ENCODE data around the gene COP1. TPM values are rescaled to one million over a fixed set of nuclear protein-coding genes. Genes with fewer than 3 reads are reported as not detected.

Gene COP1
- total RNA-seq, 1 experiment from 2014 or later: 35.8 TPM

DNA sequence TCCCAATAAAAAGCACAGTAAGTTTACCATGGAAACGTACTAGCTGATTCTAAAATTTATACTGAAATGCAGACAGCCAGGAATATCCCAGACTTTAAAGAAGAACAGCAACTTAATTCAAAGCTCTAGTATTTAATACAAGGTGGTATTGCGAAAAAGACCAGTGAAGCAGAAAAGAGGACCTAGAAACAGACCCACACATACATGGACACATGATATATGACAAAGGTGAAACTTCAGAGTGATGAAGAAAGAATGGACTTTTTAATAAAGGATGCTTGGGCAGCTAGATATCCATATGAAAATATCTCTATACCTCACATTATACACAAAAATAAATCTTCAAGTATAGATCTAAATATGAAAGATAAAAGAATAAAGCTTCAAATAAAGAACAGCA lies 62.6 kb downstream of the COP1 start:
- H3K27ac ChIP-seq (ENCODE audit: low read depth, low read length, poor library complexity, severe bottlenecking): no peak overlapping the region
- no peaks in the 10 kb centered on the region for H3K27me3 ChIP-seq (replicated peaks; ENCODE audit: insufficient read depth, low read depth, low read length, poor library complexity)
- TF ChIP-seq, protein P1, sequence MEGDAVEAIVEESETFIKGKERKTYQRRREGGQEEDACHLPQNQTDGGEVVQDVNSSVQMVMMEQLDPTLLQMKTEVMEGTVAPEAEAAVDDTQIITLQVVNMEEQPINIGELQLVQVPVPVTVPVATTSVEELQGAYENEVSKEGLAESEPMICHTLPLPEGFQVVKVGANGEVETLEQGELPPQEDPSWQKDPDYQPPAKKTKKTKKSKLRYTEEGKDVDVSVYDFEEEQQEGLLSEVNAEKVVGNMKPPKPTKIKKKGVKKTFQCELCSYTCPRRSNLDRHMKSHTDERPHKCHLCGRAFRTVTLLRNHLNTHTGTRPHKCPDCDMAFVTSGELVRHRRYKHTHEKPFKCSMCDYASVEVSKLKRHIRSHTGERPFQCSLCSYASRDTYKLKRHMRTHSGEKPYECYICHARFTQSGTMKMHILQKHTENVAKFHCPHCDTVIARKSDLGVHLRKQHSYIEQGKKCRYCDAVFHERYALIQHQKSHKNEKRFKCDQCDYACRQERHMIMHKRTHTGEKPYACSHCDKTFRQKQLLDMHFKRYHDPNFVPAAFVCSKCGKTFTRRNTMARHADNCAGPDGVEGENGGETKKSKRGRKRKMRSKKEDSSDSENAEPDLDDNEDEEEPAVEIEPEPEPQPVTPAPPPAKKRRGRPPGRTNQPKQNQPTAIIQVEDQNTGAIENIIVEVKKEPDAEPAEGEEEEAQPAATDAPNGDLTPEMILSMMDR (conservative IDR thresholded peaks at IDR 0.05; ENCODE audit: low read depth, low read length): no peak
- TF ChIP-seq EZH2 (IDR thresholded peaks at IDR 0.05; ENCODE audit: borderline replicate concordance, low read depth, low read length, poor library complexity, severe bottlenecking): no peak
- CTCF ChIA-PET: no interaction called here
- H3K4me3 ChIP-seq (ENCODE audit: low read depth, low read length, poor library complexity, severe bottlenecking): no peak overlapping the region
- no peaks in the 10 kb centered on the region for H3K9me3 ChIP-seq (ENCODE audit: low read depth, low read length, poor library complexity, severe bottlenecking)
- no peaks in the 10 kb centered on the region for H3K4me1 ChIP-seq (ENCODE audit: insufficient read depth, low read length, poor library complexity, severe bottlenecking)
- no TSS peak for BruUV-seq (replicated peaks)
- no peak for DNase-seq (ENCODE audit: low spot score)
- no peaks in the 10 kb centered on the region for H3K36me3 ChIP-seq (ENCODE audit: insufficient read depth, low read length, poor library complexity, severe bottlenecking)
- POLR2A ChIA-PET (ENCODE audit: low non-redundant PET): no interaction called here
- intact Hi-C loops (cut with micrococcal nuclease; ENCODE audit: unreplicated experiment): loop anchor here (10.0 kb wide), 1 partner anchor 60 kb away; no protein-coding TSS in a partner anchor

DNA sequence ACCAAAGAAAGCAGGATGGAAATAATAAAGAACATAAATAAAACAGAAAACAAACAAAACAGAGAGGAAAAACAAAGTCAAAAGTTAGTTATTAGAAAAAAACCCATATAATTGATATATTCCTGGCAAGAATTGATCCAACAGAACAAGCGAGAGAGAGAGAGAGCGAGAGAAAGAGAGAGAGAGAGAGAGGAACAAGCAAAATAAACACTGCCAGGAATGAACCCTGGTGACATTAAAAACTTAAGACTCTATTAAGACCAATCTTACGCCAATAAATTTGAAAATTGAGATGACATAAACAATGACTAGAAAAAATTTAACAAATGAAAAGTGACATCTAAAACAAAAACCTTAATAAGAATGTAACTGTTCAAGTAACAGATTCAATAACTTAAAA lies 64.1 kb downstream of the COP1 start:
- no TSS peak for BruUV-seq (replicated peaks)
- Histone ChIP-seq H3K4me3 (ENCODE audit: low read depth, low read length, poor library complexity, severe bottlenecking) (no peak overlapping the region), H3K9me3 (ENCODE audit: low read depth, low read length, poor library complexity, severe bottlenecking) (no peaks in the 10 kb centered on the region), H3K27ac (ENCODE audit: low read depth, low read length, poor library complexity, severe bottlenecking) (no peak overlapping the region), H3K27me3 (replicated peaks; ENCODE audit: insufficient read depth, low read depth, low read length, poor library complexity) (no peaks in the 10 kb centered on the region), H3K4me1 (ENCODE audit: insufficient read depth, low read length, poor library complexity, severe bottlenecking) (no peaks in the 10 kb centered on the region), H3K36me3 (ENCODE audit: insufficient read depth, low read length, poor library complexity, severe bottlenecking) (no peaks in the 10 kb centered on the region)
- POLR2A ChIA-PET (ENCODE audit: low non-redundant PET): no interaction called here
- CTCF ChIA-PET: no interaction called here
- no peak for TF ChIP-seq EZH2 (IDR thresholded peaks at IDR 0.05; ENCODE audit: borderline replicate concordance, low read depth, low read length, poor library complexity, severe bottlenecking)
- TF ChIP-seq, protein P1 (conservative IDR thresholded peaks at IDR 0.05; ENCODE audit: low read depth, low read length): no peak
- intact Hi-C loops (cut with micrococcal nuclease; ENCODE audit: unreplicated experiment): loop anchor here (10.0 kb wide), 1 partner anchor 58 kb away; no protein-coding TSS in a partner anchor
- DNase-seq (ENCODE audit: low spot score): no peak

DNA sequence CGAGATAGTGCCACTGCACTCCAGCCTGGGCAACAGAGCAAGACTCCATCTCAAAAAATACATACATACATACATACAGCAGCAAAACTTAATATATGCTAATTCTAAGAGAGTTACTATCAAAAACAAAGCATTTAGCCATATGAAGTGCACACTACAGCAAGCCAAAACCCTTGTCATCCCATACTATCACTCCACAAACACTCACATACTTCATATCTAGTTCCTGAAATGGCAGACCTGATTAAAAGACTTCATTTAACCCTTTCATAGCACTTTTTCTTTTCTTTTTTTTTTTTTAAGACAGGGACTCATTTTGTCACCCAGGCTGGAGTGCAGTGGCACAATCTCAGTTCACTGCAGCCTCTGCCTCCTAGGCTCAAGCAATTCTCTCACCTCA lies 65.6 kb downstream of the COP1 start:
- TF ChIP-seq, protein P1 (conservative IDR thresholded peaks at IDR 0.05; ENCODE audit: low read depth, low read length): no peak
- no peak for TF ChIP-seq EZH2 (IDR thresholded peaks at IDR 0.05; ENCODE audit: borderline replicate concordance, low read depth, low read length, poor library complexity, severe bottlenecking)
- intact Hi-C loops (cut with micrococcal nuclease; ENCODE audit: unreplicated experiment): loop anchor here (10.0 kb wide), 1 partner anchor 57 kb away; no protein-coding TSS in a partner anchor
- H3K27ac ChIP-seq (ENCODE audit: low read depth, low read length, poor library complexity, severe bottlenecking): no peak overlapping the region
- no TSS peak for BruUV-seq (replicated peaks)
- H3K9me3 ChIP-seq (ENCODE audit: low read depth, low read length, poor library complexity, severe bottlenecking): no peaks in the 10 kb centered on the region
- H3K4me1 ChIP-seq (ENCODE audit: insufficient read depth, low read length, poor library complexity, severe bottlenecking): no peaks in the 10 kb centered on the region
- DNase-seq (ENCODE audit: low spot score): no peak
- POLR2A ChIA-PET (ENCODE audit: low non-redundant PET): no interaction called here
- CTCF ChIA-PET: no interaction called here
- H3K4me3 ChIP-seq (ENCODE audit: low read depth, low read length, poor library complexity, severe bottlenecking): no peak overlapping the region
- H3K27me3 ChIP-seq (replicated peaks; ENCODE audit: insufficient read depth, low read depth, low read length, poor library complexity): no peaks in the 10 kb centered on the region
- no peaks in the 10 kb centered on the region for H3K36me3 ChIP-seq (ENCODE audit: insufficient read depth, low read length, poor library complexity, severe bottlenecking)

Data from A673 (cell line).